ENCODE data around the gene PLCXD3. TPM values are rescaled to one million over a fixed set of nuclear protein-coding genes. Genes with fewer than 3 reads are reported as not detected.

The PLCXD3 gene
- total and polyA plus RNA-seq, 9 of the 15 experiments (the other 6 are each of a cell fraction or from before 2014, with no cell fraction given) = not detected

DNA sequence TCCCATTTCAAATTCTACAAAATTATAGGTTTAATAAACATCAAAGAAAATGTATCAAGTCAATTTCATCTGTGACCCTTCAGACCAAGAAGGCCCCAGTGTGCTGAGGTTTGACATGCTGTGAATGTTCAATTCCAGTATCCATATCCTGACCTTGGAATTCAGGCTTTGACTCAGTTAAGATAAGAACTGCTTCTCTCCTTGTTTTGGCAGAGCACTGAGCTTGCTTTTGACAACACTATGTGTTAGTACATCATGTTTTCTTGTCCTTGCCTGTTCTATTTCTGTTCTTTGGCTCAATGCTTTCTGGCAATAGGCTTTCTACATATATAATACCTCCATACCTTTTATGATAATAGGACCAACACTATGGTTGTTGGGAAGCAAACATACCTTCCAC is 105.6 kb downstream of the PLCXD3 start:
- H3K4me2 ChIP-seq (ENCODE audit: insufficient read depth, low read length) = no peak overlapping the region

More for the DNA sequence above, 105.6 kb downstream of the PLCXD3 start:
- TF ChIP-seq NR2C1 (IDR thresholded peaks at IDR 0.05) (no peak), NR2C1 (tag; IDR thresholded peaks at IDR 0.05) (no peak), ARID2 (IDR thresholded peaks at IDR 0.05) (no peak)
- TF ChIP-seq, protein P1, sequence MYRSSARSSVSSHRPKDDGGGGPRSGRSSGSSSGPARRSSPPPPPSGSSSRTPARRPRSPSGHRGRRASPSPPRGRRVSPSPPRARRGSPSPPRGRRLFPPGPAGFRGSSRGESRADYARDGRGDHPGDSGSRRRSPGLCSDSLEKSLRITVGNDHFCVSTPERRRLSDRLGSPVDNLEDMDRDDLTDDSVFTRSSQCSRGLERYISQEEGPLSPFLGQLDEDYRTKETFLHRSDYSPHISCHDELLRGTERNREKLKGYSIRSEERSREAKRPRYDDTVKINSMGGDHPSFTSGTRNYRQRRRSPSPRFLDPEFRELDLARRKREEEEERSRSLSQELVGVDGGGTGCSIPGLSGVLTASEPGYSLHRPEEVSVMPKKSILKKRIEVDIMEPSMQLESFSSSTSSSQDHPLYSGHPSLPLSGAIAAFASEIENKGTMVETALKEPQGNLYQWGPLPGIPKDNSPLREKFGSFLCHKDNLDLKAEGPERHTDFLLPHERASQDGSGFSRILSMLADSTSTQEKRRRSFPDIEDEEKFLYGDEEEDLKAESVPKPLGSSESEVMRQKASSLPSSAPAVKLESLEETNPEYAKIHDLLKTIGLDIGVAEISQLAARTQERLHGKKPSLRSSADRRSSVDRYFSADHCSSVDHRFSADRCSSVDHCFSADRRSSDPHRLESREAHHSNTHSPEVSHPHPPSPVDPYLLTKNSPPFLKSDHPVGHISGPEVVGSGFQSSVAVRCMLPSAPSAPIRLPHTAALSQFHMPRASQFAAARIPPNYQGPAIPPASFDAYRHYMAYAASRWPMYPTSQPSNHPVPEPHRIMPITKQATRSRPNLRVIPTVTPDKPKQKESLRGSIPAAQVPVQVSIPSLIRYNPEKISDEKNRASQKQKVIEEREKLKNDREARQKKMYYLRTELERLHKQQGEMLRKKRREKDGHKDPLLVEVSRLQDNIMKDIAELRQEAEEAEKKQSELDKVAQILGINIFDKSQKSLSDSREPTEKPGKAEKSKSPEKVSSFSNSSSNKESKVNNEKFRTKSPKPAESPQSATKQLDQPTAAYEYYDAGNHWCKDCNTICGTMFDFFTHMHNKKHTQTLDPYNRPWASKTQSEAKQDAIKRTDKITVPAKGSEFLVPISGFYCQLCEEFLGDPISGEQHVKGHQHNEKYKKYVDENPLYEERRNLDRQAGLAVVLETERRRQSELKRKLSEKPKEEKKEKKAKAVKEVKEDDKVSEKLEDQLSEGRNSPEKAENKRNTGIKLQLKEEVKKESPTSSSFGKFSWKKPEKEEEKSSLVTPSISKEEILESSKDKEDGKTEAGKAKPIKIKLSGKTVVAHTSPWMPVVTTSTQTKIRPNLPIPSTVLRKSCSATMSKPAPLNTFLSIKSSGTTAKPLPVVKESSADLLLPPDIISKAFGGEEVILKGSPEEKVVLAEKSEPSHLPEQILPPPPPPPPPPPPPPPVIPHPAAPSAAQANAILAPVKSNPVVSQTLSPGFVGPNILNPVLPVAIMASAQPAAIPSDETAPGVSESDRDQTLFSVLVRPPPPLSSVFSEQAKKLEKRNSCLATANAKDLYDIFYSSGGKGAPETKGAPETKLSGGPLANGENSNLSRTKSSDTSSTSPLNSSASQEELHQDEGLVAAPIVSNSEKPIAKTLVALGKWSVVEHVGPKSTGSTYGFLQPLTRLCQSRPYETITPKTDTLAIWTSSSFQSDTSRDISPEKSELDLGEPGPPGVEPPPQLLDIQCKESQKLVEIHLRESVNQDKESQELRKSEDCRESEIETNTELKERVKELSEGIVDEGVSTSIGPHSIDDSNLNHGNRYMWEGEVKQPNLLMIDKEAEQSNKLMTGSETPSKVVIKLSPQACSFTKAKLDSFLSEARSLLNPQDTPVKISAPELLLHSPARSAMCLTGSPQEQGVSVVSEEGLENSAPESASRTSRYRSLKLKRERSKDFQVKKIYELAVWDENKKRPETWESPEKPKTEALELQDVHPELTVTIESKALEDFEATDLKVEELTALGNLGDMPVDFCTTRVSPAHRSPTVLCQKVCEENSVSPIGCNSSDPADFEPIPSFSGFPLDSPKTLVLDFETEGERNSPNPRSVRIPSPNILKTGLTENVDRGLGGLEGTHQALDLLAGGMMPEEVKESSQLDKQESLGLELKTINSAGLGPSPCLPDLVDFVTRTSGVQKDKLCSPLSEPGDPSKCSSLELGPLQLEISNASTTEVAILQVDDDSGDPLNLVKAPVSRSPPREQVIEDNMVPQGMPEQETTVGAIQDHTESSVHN (IDR thresholded peaks at IDR 0.05; ENCODE audit: borderline replicate concordance in 1 of 2, low read depth in 1 of 2) = no peak
- TF ChIP-seq, protein P2, sequence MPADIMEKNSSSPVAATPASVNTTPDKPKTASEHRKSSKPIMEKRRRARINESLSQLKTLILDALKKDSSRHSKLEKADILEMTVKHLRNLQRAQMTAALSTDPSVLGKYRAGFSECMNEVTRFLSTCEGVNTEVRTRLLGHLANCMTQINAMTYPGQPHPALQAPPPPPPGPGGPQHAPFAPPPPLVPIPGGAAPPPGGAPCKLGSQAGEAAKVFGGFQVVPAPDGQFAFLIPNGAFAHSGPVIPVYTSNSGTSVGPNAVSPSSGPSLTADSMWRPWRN (IDR thresholded peaks at IDR 0.05; ENCODE audit: low read depth) = no peak
- no peaks in the 10 kb centered on the region for H4K20me1 ChIP-seq (replicated peaks; ENCODE audit: control insufficient read depth, insufficient read depth, low read length)
- no peak overlapping the region for H3K4me3 ChIP-seq
- no peak overlapping the region for H3K9ac ChIP-seq (ENCODE audit: insufficient read depth in 1 of 2, low read depth in 2 of 2, low read length in 2 of 2)
- no peak overlapping the region for H2AFZ ChIP-seq (ENCODE audit: low read depth, low read length)
- H3K9me1 ChIP-seq (ENCODE audit: control insufficient read depth, insufficient read depth, low read length) = no peaks in the 10 kb centered on the region
- BruUV-seq (replicated peaks) = no TSS peak
- ATAC-seq (no peak), FAIRE-seq (no peak), DNase-seq (ENCODE audit: extremely low read depth in 1 of 4, low spot score in 3 of 4) (no peak)
- intact Hi-C loops (cut with micrococcal nuclease) = no loop called here
- CTCF ChIA-PET (ENCODE audit: low intra/inter-chr PET ratio) = no interaction called here
- no peaks in the 10 kb centered on the region for H3K27me3 ChIP-seq (ENCODE audit: control insufficient read depth in 2 of 2, insufficient read depth in 2 of 2, low read length in 2 of 2)
- H3K4me1 ChIP-seq (replicated peaks in 1 of 2; ENCODE audit: control insufficient read depth in 2 of 2, insufficient read depth in 2 of 2, low read length in 2 of 2) = no peaks in the 10 kb centered on the region
- POLR2A ChIA-PET = no interaction called here
- no peaks in the 10 kb centered on the region; the same call in 1 of the 2 replicates for H3K9me3 ChIP-seq (replicated peaks; ENCODE audit: control insufficient read depth, insufficient read depth, low read depth, low read length)
- in situ Hi-C loops (cut with MboI) = no loop called here
- H3K36me3 ChIP-seq (ENCODE audit: control insufficient read depth, insufficient read depth, low read length) = no peaks in the 10 kb centered on the region
- no peaks in the 10 kb centered on the region for H3K79me2 ChIP-seq (ENCODE audit: control insufficient read depth, insufficient read depth, low read length)
- H3K27ac ChIP-seq (ENCODE audit: extremely low read depth, low read depth, low read length) = no peak overlapping the region

All from K562 (cell line).